H1 (cell line): ENCODE measurements around the gene C11orf54. TPM values are rescaled to one million over a fixed set of nuclear protein-coding genes. Genes with fewer than 3 reads are reported as not detected.

Experiments
- CTCF ChIA-PET: fragments of 300-600 bp; sonication (Branson Sonifier 250); formaldehyde crosslinking; loops from one replicate; lab custom pipeline; 2021; ENCODE audit not compliant: partially characterized antibody; lab: Charles Lee
- POLR2A ChIA-PET: fragments of 300-600 bp; sonication (Branson Sonifier 250); formaldehyde crosslinking; loops from one replicate; lab custom pipeline; 2021; ENCODE audit warnings: inconsistent platforms; ENCODE audit not compliant: partially characterized antibody; lab: Charles Lee
- DNase-seq, 2 experiments: peaks; one replicate each; pipeline versions ENCODE4 v3.0.0 to v3.0.0-alpha.2; 2010 to 2022; ENCODE audit warnings: low spot score in 2 of 2, low read depth in 1 of 2, mixed read lengths in 1 of 2
- FAIRE-seq: peaks from 2 replicates; lab custom pipeline; 2011; peaks lifted over from hg19 to GRCh38; lab: Jason Lieb, UNC
- H2AFZ ChIP-seq: 2 replicates; pipeline ENCODE4 v1.8.1; 2012; ENCODE audit warnings: low read length, inconsistent platforms
- H2AK5ac ChIP-seq: 2 replicates; pipeline ENCODE4 v1.6.1; 2013; ENCODE audit warnings: low read depth, low read length
- H2BK120ac ChIP-seq: replicated peaks from 2 replicates; pipeline ENCODE3; 2013; ENCODE audit warnings: low read depth, low read length, inconsistent platforms
- H2BK12ac ChIP-seq: 2 replicates; pipeline ENCODE4 v1.6.1; 2013; ENCODE audit warnings: low read depth, low read length
- H2BK15ac ChIP-seq: 2 replicates; pipeline ENCODE4 v1.6.1; 2013; ENCODE audit warnings: low read length
- H2BK20ac ChIP-seq: 2 replicates; pipeline ENCODE4 v1.6.1; 2013; ENCODE audit warnings: low read length
- H2BK5ac ChIP-seq: 2 replicates; pipeline ENCODE4 v1.6.1; 2013; ENCODE audit warnings: low read depth, low read length
- H3K14ac ChIP-seq: 2 replicates; pipeline ENCODE4 v1.6.1; 2013; ENCODE audit warnings: inconsistent platforms; ENCODE audit not compliant: insufficient read length
- H3K18ac ChIP-seq: 2 replicates; pipeline ENCODE4 v1.6.1; 2013; ENCODE audit warnings: low read length; ENCODE audit errors: extremely low read depth
- H3K23ac ChIP-seq: 2 replicates; pipeline ENCODE4 v1.6.1; 2013; ENCODE audit warnings: inconsistent platforms; ENCODE audit not compliant: insufficient read length
- H3K23me2 ChIP-seq: 2 replicates; pipeline ENCODE4 v1.6.1; 2013; ENCODE audit warnings: low read depth, low read length
- H3K27ac ChIP-seq: 2 replicates; pipeline ENCODE4 v1.6.1; 2011; ENCODE audit warnings: low read depth, low read length, inconsistent platforms
- H3K27me3 ChIP-seq, 4 experiments: replicated peaks in 1 of 4; 1 replicate in 1 of 4; 2 replicates in 3 of 4; pipeline versions ENCODE4 v1.6.1 to v1.8.1; 2011 to 2013; ENCODE audit warnings: low read length in 3 of 4, mild to moderate bottlenecking in 3 of 4, inconsistent platforms in 2 of 4, mixed read lengths in 2 of 4, moderate library complexity in 1 of 4; ENCODE audit not compliant: control insufficient read depth in 3 of 4, insufficient read depth in 3 of 4; ENCODE audit errors: extremely low read depth in 1 of 4
- H3K36me3 ChIP-seq, 4 experiments: 2 replicates each; pipeline versions ENCODE4 v1.6.1 to v1.8.1; 2011 to 2013; ENCODE audit warnings: mild to moderate bottlenecking in 4 of 4, low read length in 3 of 4, moderate library complexity in 2 of 4, control low read depth in 1 of 4, inconsistent platforms in 1 of 4; ENCODE audit not compliant: insufficient read depth in 4 of 4, control insufficient read depth in 2 of 4
- H3K4ac ChIP-seq: replicated peaks from 2 replicates; pipeline ENCODE3; 2013; ENCODE audit warnings: low read length, low read depth, mixed read lengths, inconsistent platforms; ENCODE audit not compliant: insufficient read length
- H3K4me1 ChIP-seq, 4 experiments: replicated peaks in 1 of 4; 1 replicate in 1 of 4; 2 replicates in 3 of 4; pipeline versions ENCODE4 v1.6.1 to v1.8.1; 2011 to 2013; ENCODE audit warnings: low read length in 3 of 4, inconsistent platforms in 2 of 4, mixed read lengths in 1 of 4; ENCODE audit not compliant: insufficient read depth in 4 of 4, control insufficient read depth in 3 of 4
- H3K4me2 ChIP-seq, 2 experiments: 2 replicates each; pipeline versions ENCODE4 v1.6.1 to v1.8.1; 2011 to 2013; ENCODE audit warnings: low read depth in 2 of 2, low read length in 2 of 2, control low read depth in 1 of 2, inconsistent platforms in 1 of 2, mild to moderate bottlenecking in 1 of 2; ENCODE audit not compliant: insufficient read depth in 1 of 2
- H3K4me3 ChIP-seq, 4 experiments: fragments of 200-600, 300-600 bp in 1 of 4; sonication (generic), shearing (Covaris generic), sonication (Bioruptor Twin) in 1 of 4; 2 replicates each; pipeline versions ENCODE4 v1.5.1 to v1.8.1; 2011 to 2016; ENCODE audit warnings: low read length in 4 of 4, low read depth in 3 of 4, control low read depth in 2 of 4, inconsistent platforms in 2 of 4, mild to moderate bottlenecking in 2 of 4, mixed read lengths in 1 of 4, moderate library complexity in 1 of 4; ENCODE audit not compliant: insufficient read depth in 2 of 4; ENCODE audit errors: extremely low read depth in 1 of 4
- H3K56ac ChIP-seq: replicated peaks from 2 replicates; pipeline ENCODE3; 2013; ENCODE audit warnings: low read depth, mild to moderate bottlenecking, mixed read lengths, low read length, inconsistent platforms; ENCODE audit not compliant: insufficient read length
- H3K79me1 ChIP-seq: 2 replicates; pipeline ENCODE4 v1.6.1; 2013; ENCODE audit warnings: low read depth, low read length, control low read depth
- H3K79me2 ChIP-seq, 2 experiments: 2 replicates each; pipeline versions ENCODE4 v1.6.1 to v1.8.1; 2012 to 2013; ENCODE audit warnings: low read length in 2 of 2, mild to moderate bottlenecking in 2 of 2, inconsistent platforms in 1 of 2; ENCODE audit not compliant: insufficient read depth in 2 of 2, control insufficient read depth in 1 of 2
- H3K9ac ChIP-seq, 4 experiments: replicated peaks in 1 of 4; 1 replicate in 1 of 4; 2 replicates in 3 of 4; pipeline versions ENCODE4 v1.6.1 to v1.8.1; 2011 to 2013; ENCODE audit warnings: low read depth in 3 of 4, low read length in 3 of 4, control low read depth in 2 of 4, mild to moderate bottlenecking in 2 of 4, moderate library complexity in 2 of 4, inconsistent platforms in 1 of 4; ENCODE audit errors: extremely low read depth in 1 of 4
- H3K9me3 ChIP-seq, 2 experiments: 2 replicates each; pipeline versions ENCODE4 v1.6.1 to v1.8.1; 2012 to 2013; ENCODE audit warnings: mild to moderate bottlenecking in 2 of 2, moderate library complexity in 2 of 2, control low read depth in 1 of 2, inconsistent platforms in 1 of 2, low read depth in 1 of 2, low read length in 1 of 2, mixed read lengths in 1 of 2; ENCODE audit not compliant: insufficient read depth in 2 of 2
- H4K20me1 ChIP-seq, 2 experiments: replicated peaks in 1 of 2; 2 replicates each; pipeline versions ENCODE3 to v1.8.1; 2011 to 2013; ENCODE audit warnings: inconsistent platforms in 2 of 2, low read length in 2 of 2, mild to moderate bottlenecking in 1 of 2; ENCODE audit not compliant: insufficient read depth in 2 of 2, control insufficient read depth in 1 of 2
- H4K5ac ChIP-seq: 2 replicates; pipeline ENCODE4 v1.6.1; 2013; ENCODE audit warnings: low read length, low read depth, mixed read lengths, inconsistent platforms; ENCODE audit not compliant: insufficient read length
- H4K8ac ChIP-seq: 2 replicates; pipeline ENCODE4 v1.8.0; 2013; ENCODE audit warnings: mild to moderate bottlenecking, moderate library complexity, low read length, inconsistent platforms; ENCODE audit not compliant: insufficient read depth; ENCODE audit errors: extremely low read depth
- H4K91ac ChIP-seq: replicated peaks from 2 replicates; pipeline ENCODE3; 2013; ENCODE audit warnings: low read length, mixed read lengths, inconsistent platforms; ENCODE audit not compliant: insufficient read length
- EGR1 ChIP-seq: IDR thresholded peaks from 2 replicates; pipeline ENCODE4 v1.6.1; 2011; ENCODE audit warnings: low read depth, low read length, borderline replicate concordance
- NANOG ChIP-seq: IDR thresholded peaks from 2 replicates; pipeline ENCODE4 v1.6.1; 2011; ENCODE audit warnings: low read length, low read depth, mild to moderate bottlenecking, inconsistent platforms; ENCODE audit not compliant: insufficient read depth, poor library complexity, severe bottlenecking
- SP4 ChIP-seq: IDR thresholded peaks from 2 replicates; pipeline ENCODE4 v1.6.1; 2012; ENCODE audit warnings: low read length, inconsistent platforms
- SUZ12 ChIP-seq: fragments of 200-600 bp; sonication (generic); IDR thresholded peaks from 2 replicates; pipeline ENCODE4 v1.6.1; 2012; ENCODE audit warnings: mild to moderate bottlenecking, inconsistent platforms, low read length, moderate library complexity, mixed read lengths
- TEAD4 ChIP-seq: IDR thresholded peaks from 2 replicates; pipeline ENCODE4 v1.6.1; 2012; ENCODE audit warnings: low read depth, low read length, inconsistent platforms, mixed read lengths
- WGBS, 2 experiments: shearing (Covaris generic) in 1 of 2; methylation state at CpG; one replicate each; pipeline versions ENCODE4 v1.1.6 to v1.1.7; 2013 to 2015; ENCODE audit warnings: low lambda C conversion rate in 2 of 2, mixed read lengths in 2 of 2, inconsistent platforms in 1 of 2, low coverage in 1 of 2, missing lambda C conversion rate in 1 of 2; ENCODE audit not compliant: insufficient replicate concordance in 2 of 2, insufficient coverage in 1 of 2, insufficient read length in 1 of 2; ENCODE audit errors: extremely low coverage in 1 of 2, missing lambda C conversion rate in 1 of 2; 5-methylcytosine and 5-hydroxymethylcytosine counted together
- polyA plus RNA-seq, 7 experiments: library from polyadenylated mRNA; depleted of rRNA in 3 of 7; stranded (reverse) in 5 of 7; unstranded in 2 of 7; fragments of >200 nt in 5 of 7; fragments of 200-250 nt in 2 of 7; gene quantifications; 1 replicate in 5 of 7; 2 replicates in 1 of 7; 4 replicates in 1 of 7; pipeline versions ENCODE4 v1.2.1 to v1.2.3, GENCODE V29; 2011 to 2013; ENCODE audit warnings: missing spikeins in 2 of 7, mixed read lengths in 2 of 7
- total RNA-seq: library from RNA; stranded (reverse); fragmentation: NEBNext Ultra II Directional; extraction: Animal tissue kit (Norgen Biotek cat#: 25700); gene quantifications from 2 replicates; pipeline ENCODE4 v1.2.1, GENCODE V29; 2021
- TF ChIP-seq, protein P1 (sequence below): IDR thresholded peaks from 2 replicates; pipeline ENCODE4 v1.6.1; 2012; ENCODE audit warnings: inconsistent platforms

The C11orf54 gene
- total and polyA plus RNA-seq, 2 of the 8 experiments (the other 6 are each of a cell fraction or from before 2014, with no cell fraction given): 14.7 to 24.5 TPM

- H4K8ac ChIP-seq: no peak overlapping the region
- H3K14ac ChIP-seq: no peak overlapping the region
- FAIRE-seq (no peak), DNase-seq (no peak)
- no peaks in the 10 kb centered on the region for H3K9me3 ChIP-seq
- H4K91ac ChIP-seq: no peak overlapping the region
- H3K4me2 ChIP-seq: no peak overlapping the region
- ChIA-PET POLR2A (interaction anchor here (1.6 to 21.2 kb wide), 2 partner anchors 16 to 64 kb away, joined by 3 to 495 read pairs; partner anchors contain the start of genes C11orf54, MED17 and TAF1D), CTCF (interaction anchor here (1.2 kb wide), 1 partner anchor 17 kb away, joined by 3 read pairs; no protein-coding TSS in a partner anchor)
- no peak overlapping the region for H3K23ac ChIP-seq
- no peak overlapping the region for H2BK5ac ChIP-seq
- no peak overlapping the region for H2BK120ac ChIP-seq
- no peak overlapping the region for H3K27ac ChIP-seq
- H4K20me1 ChIP-seq: no peaks in the 10 kb centered on the region
- H3K27me3 ChIP-seq: no peaks in the 10 kb centered on the region
- H2BK20ac ChIP-seq: no peak overlapping the region
- H3K79me1 ChIP-seq: no peaks in the 10 kb centered on the region
- H3K23me2 ChIP-seq: no peaks in the 10 kb centered on the region
- 86% methylated on average over 7 of the region's 7 CpGs; no CpG with 5 or more reads in 1 of the 2 experiments for WGBS, 2 experiments
- H3K36me3 ChIP-seq: peaks cover 2 to 25% (median 12%) of the 10 kb centered on the region in 4 experiments; a peak in 4 of 8 replicates
- no peak overlapping the region for H2AK5ac ChIP-seq
- H2BK12ac ChIP-seq: no peak overlapping the region
- no peak overlapping the region for H2BK15ac ChIP-seq
- H2AFZ ChIP-seq: no peak overlapping the region
- H4K5ac ChIP-seq: no peak overlapping the region
- TF ChIP-seq TEAD4: no peak
- TF ChIP-seq SP4: no peak
- TF ChIP-seq EGR1: no peak
- TF ChIP-seq SUZ12: no peak
- no peak for TF ChIP-seq NANOG
- TF ChIP-seq, protein P1, sequence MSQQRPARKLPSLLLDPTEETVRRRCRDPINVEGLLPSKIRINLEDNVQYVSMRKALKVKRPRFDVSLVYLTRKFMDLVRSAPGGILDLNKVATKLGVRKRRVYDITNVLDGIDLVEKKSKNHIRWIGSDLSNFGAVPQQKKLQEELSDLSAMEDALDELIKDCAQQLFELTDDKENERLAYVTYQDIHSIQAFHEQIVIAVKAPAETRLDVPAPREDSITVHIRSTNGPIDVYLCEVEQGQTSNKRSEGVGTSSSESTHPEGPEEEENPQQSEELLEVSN: no peak
- H3K9ac ChIP-seq: no peak overlapping the region
- no peak overlapping the region for H3K56ac ChIP-seq
- no peaks in the 10 kb centered on the region for H3K79me2 ChIP-seq
- H3K4me1 ChIP-seq: peaks cover 0 to under 1% (median under 1%) of the 10 kb centered on the region in 4 experiments; a peak in 4 of 7 replicates
- no peak overlapping the region for H3K4me3 ChIP-seq
- no peak overlapping the region for H3K4ac ChIP-seq
- no peak overlapping the region for H3K18ac ChIP-seq
Observed at GRCh38 chr11:93720522-93720921, 20.9 kb upstream of the C11orf54 start.
